ENCODE data around the gene PGAP3.

The PGAP3 gene

DNA sequence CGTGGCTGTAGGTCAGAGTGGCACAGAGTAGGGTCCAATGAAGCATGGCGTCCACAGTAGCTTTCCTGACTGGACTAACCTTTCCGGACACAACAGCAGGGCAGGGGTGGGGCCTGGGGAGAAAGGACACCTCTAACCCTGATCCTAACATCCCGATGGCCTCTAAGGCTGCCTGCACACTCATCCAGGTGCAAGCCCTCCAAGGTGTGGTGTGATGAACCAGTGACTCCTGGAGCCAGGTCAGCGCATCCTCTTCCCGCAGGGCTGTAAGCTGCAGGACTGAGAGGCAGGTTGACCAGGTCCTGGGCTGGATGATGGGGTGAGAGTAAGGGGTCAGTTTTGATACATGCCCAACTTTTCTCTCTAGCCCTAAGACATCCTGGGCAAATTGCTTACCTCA is 8.9 kb upstream of the PGAP3 start:
- no peak for DNase-seq

DNA sequence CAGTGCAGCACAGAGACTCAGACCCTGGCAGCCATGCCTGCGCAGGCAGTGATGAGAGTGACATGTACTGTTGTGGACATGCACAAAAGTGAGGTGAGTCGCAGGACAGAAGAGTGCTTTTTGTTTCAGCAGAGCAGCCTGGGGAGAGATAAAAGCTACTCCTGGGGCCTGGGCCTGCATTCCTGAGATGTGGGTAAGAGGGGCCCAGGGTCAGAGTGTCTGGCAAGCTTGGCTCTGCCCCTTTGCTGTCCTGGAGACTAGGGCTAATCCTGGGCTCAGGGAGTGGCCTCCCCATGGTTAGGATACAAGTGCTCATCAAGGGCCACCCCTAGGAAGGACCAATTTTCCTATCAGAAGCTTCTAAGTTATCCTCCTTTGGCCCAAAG is 7.2 kb upstream of the PGAP3 start:
- no peak for DNase-seq

DNA sequence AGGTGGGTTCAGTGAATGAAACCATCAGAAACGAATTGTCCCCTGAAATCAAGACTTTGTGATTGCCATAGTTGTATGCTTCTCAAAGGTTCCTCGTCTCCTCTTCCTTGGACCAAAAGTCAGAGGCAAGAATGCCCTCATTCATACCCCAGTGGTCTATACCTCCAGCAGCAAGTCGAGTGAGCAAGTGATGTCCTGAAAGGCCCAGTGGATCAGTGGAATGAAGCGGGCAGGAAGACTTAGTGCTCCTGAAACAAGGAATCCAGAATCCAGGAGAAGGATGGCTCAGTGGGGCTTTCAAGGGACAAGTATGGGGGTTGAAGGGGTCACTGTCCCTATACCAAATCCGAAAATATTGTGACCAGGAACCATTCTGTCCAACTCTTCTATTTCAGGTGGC is 6.7 kb upstream of the PGAP3 start:
- DNase-seq: no peak

DNA sequence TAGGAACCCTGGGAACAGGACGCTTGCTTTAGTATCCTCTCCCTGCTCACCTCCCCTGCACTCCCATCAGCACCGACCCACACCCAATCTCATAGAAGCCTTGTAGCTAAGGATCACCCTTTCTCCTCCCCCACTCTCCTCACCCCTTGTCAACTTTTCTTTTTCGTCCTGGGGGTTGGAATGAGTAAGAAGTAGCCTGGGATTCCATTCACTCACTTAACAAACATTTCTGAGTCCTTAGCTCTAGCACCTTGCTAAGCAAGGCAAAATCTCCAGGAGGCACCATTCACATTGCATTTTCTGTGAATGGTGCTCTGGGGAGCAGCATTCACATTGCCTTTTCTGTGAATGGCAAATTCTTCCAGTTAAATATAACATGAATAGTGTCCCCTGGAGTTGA is 1.1 kb upstream of the PGAP3 start:
- DNase-seq: no peak

DNA sequence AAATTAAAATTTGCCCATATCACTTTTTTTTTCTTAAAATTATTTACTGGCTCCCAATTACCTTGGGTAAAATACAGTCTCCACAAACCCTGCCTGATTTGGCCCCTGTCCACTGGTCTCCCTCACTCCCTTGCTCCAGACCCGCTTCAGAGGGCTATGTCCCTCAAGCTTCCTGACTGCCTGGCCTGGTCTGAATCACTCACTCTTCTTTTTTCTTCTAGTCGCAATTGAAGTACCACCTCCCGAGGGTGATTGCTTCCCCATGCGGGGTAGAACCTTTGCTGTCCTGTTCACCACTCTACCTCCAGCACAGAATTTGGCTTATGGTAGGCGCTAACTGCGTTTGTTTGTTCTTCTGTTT is 598 bp upstream of the PGAP3 start:
- no peak for DNase-seq

DNA sequence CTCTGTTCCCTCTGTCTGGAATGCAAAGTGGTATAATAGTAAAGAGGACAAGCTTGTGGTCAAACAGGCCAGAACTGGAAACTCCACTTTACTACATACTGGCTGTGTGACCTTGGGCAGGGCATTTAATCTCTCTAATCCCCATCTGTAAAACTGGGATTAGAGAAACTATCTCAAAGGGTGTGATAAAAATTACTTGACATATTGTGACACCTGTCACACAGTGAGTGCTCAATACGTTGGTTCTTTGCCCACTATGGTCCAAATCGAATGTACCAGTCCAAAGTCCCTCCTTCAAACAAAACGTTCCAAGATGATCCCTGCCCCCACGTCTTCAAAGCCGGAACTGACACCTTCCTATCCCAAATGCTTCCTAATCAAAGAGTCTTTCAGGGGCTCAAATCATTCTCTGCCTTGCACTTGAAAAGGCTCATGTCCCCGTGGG is 734 bp downstream of the PGAP3 start:
- no peak for DNase-seq

DNA sequence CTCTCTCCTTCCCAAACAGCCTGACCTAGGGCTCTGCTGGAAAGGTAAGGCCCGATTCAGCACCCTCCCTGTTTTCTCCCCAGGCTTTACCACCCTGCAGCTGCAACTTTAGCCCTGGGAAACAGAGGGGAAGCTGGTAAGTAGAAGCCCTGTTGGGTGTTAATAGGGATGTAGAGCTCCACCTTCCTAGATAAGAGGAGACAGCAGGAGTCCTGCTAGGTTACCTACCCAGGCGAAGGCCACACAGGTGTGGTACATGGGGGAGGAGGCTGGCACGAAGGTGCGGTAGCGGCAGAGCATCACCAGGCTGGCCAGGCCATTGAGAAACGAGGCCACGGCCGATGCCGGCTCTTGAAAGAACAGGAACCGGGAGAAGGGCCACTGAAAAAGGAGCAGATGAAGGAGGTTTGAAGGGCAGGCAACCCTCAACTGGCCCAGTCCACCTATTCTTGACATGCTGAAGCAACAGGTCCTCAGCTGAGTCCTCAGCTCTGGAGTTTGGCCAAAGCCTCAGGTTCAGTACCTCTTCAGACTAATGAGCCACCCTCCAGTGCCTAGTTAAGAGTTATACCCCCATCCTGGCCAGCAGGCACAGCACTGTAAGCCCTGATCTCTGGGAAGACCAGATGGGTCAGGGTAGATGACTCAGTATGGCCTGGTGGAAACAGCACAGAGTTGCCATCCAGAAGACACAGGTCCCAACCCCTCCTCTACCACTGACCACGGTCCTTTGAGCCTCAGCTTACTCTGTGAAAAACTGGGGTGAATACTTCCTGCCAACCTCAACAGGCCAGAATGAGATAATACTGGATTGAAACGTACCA is 3.3 kb downstream of the PGAP3 start:
- no peak for DNase-seq

DNA sequence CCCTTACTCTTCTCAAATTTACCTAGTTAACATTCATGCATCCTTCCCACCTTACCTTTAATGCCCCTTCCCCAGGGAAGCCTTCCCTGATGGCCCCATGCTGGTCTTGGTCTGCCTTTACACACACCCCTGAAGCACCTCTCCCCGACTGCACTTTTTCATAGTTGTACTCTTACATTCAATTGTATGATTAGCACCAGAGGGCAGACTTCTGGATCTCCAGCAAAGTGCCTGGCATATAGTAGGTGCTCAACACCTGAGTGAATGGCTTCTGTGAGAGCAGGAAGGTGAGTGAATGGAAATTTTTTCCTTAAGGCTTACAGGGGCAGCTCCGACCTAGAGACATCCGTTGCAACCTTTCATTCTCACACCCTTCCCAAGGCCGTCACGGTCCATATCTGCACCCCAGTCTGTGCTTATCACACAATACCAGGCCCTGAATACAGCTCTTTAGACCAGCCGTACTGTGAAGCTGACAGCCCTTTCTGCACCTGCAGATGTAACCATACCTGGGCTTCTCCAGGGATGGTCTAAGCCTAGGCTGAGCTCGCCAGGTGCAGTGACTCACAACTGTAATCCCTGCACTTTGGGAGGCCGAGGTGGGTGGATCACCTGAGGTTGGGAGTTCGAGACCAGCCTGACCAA is 4.4 kb downstream of the PGAP3 start:
- DNase-seq: no peak

DNA sequence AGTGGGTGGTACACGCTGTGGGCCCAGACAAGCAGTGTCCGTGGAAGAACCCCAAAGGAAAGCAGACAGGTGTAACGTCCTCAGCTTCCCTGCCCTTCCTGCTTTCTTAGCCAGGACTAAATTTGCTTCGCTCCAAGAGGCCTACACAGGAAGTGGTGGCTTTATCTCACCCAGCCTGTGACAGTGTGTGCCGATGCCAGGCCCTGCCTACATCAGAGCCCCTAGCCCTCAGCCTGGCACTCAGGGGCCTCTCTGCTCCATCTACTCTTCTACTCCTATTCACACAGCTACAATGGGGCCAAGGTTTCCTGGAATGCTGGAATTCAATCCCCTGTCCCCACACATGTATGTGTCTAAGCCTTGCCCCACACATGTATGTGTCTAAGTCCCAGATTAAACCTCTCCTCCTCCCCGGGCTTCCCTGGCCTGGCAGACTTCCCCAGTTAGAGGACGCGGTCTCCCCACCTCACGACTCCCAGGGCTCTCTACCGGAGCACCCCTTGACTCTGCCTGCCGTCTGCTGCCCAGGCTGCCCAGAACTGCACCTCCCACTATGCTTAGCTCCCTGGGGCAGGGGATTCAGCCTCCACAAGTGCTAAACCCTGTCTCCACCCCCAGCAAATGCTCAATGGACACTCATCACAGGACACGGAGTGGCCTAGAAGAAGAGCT is 8.2 kb downstream of the PGAP3 start:
- DNase-seq: no peak

DNA sequence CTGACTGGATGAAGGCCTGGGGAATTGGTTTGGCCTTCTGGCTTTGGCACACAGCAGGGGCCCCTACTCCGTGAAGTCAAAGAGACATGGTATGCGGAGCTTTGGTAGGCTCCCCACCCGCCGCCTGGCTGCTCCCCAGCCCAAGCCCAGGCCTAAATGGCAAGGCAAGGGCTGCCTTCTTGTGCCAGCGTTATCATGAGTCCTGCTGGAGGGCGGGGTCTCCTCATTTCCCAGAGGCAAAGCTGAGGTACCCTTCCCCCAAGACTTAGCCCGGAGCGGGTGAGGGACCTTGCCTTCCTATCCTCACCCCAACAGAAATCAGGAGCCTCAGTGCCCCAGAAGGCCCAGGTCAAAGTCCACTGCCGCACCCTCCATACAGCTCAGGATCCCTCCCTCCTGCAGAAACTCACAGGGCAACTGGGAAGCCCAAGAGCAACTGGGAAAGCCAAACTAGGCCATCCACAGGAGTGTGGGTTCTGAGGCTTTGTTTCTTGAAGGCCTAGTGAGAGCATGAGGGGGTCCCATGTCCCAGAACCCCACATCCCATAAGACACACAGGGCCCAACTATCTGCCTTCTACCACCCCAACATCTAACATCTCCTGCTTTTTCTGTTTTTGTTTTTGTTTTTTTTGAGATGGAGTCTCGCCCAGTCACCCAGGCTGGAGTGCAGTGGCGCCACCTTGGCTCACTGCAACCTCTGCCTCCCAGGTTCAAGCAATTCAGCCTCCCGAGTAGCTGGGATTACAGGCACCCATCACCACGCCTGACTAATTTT is 9.3 kb downstream of the PGAP3 start:
- DNase-seq: no peak

DNA sequence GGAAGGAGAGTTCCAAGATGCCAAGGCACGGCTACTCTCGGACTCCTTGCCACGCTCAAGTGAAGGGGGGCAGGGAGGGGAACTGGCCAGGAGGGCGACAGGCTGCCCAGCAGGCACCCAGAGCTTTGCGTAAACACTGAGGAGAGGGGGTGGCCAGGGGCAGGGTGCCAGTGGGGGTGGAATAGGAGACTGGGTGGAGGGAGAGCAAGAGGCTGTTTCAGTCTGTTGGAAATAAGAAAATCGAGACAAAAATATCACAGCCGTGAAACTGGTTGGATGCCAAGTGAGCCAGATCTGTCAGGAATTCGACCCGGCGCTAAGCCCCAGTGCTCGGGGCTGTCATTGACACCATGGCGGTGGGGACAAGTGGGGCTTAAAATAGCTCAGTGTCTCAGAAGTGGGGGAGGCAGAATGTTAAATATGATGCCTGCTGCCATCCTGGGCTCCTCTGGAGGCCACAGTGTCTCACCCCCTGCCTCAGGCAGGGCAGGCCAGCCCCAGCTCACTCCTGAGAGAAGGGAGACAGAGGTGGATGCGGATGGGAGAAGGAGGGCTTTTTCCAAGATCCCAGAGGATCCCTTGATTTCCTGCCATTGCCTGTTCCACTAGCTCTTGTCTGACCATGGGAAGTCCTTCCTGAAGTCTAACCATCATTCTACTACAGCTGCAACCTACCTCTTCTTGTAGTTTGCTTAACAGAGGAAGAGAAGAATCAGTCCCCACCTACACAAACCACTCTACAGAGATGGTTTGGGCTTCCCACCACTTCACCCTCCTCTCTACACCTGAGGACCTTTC is 10.1 kb downstream of the PGAP3 start:
- no peak for DNase-seq

DNA sequence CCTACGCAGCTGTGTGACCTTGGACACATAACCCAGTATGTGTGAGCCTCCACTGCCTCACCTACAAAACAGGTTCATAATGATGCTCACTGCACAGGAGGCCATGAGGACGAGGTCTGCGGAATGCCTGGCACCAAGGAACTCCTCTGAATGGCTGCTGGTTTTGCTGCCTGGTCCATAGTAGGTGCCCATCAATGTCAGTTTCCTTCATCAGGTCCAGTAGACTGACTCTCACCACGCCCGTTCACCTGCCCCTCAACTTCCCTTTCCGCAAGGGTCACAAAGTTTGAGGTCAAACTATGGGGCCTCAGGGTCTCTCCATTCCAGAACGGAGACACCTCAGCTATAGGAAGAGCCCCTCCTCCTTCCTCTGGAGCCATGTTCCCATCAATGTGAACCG is 10.8 kb downstream of the PGAP3 start:
- no peak for DNase-seq

DNA sequence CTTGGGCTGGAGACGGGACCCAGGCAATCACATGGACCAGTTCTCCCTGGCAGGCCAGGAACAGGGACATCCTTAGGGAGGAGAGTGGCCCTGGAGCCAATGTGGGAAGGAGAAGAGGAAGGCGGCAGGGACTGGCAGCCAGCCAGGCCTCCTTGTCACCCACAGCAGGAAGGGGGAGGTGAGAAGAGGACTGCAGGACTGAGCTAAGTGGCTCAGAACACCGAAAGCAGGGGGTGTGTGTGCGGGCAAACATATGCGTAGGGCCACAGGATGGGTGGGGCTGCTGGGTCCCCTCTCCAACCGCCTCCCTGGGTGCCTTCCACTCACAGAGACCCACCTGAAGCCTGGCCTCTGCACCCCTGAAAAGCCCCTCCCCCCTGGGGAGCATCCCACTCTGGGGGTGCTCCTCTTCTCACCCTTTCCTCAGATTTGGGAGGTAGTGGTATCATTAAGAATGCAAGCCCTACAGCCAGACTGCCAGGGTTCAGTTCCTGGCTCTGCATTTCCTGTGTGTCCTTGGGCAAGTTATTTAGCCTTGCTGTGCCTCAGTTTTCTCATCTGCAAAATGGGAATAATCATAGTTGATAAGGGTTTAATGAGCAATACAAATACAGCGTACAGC is 11.5 kb downstream of the PGAP3 start:
- DNase-seq: no peak

DNA sequence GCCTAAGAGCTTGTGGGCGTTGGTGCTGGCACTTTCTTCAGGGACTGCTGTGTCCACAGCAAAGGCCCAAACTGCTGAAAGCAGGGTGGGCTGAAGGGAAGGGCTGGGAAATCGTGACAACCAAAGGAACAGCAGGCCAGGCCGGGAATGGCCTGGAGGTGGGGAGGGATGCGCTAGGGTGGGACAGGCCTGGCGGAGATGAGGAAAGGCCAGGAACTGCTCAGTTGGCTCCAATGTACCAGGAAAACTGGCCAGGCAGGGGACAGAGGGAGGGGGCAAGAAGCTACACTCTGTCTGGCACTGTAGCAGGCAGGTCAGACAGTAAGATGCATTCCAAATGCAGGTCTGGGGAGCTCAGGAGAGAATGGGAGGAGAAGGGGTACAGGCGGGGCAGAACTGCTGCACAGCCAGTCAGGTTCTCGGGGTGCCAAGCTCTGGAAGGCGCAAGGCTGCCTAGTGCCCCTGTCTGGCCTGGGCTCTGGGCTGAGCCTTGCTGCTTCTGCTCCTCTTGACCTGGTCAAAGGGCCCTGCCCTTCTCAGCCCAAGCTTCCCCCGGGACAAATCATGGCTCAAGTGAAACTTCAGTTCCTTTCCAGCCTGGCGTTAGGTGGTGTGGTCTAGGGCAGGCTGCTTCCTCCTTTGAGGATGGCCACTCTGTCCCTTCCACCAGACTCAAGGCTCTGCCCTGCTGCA is 12.3 kb downstream of the PGAP3 start:
- DNase-seq: no peak

DNA sequence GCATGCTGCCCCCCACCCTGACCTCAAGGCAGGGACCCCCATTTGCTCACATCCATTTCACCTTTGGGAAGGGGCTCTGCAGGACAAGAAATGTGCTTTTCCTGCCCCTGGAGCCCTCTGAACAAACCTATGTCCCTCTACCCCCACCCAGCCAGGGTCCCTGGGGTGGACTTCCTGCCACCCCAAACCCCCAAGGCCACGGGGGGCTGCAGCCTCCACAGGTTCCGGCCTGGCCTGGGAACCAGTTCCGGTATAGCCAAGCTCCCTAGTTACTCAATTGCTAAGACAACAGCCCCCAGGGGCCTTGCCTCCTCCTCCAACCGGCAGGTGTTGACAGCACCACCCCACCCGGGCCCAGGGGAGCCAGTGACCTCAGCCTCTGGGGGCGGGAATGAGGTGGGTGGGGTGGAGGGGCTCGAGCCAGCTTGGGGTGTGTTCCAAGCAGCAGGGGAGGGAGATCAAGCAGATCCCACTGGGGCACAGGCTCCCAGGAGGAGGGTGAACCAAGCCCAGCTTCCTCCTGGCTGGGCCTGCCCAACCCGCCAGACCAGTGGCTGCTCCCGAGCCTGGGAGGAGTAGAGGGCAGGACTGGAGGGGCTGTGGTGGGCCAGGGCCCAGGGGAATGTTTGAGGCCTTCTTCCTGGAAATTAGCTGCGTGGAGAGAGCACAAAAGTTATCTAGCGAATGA is 13.0 kb downstream of the PGAP3 start:
- no peak for DNase-seq

DNA sequence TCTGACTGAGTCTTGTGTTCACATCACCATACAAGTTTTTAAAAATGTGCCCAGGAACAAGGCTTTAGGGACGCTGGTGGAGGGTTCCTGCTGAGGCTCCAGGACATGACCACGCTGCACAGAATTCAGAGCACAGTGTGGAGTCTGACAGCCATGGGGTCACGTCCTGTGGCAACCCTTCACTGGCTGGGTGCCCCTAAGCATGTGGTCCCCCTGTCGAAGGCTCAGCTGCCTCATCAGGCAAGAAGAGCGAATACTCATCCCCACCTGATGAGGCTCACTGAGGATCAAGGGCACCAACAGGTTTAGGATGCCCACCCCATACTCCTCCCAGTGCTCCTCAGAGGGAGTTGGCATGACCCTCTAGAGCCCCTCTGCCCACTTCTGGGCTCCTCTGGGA is 13.7 kb downstream of the PGAP3 start:
- DNase-seq: no peak

DNA sequence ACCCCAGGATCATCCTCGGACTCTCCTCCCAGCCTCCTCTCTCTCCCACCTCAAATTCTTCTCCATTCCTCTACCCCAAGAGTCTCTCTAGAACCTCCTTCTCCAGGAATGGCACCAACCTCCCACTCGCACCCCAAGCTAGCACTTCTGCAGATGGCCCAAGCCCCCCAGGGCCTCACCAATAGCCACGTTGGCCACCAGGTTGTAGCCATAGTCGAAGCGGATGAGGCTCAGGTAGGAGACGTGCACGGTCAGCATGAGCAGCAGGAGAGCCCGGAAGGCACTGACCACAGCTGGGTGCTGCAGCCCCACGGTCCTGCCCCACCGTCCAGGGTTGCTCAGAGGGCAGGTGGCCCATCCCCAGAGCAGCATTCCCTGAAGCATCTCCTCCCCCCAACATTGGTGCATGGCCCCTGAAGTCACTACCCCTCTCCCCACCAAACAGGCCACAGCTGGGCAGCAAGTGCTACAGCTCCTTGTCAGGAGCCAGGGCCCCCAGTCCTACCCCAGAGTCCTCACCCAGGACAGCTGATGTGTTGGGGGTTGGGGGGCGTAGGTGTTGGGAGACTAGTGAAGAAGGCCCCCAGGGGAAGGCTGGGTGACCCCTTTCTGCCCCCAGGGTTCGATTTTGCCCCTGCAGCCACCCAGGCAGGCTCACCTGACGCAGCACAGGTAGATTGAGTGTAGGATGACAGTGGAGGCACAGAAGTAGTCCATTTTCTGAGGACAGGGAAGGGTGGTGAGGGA is 14.3 kb downstream of the PGAP3 start:
- no peak for DNase-seq

DNA sequence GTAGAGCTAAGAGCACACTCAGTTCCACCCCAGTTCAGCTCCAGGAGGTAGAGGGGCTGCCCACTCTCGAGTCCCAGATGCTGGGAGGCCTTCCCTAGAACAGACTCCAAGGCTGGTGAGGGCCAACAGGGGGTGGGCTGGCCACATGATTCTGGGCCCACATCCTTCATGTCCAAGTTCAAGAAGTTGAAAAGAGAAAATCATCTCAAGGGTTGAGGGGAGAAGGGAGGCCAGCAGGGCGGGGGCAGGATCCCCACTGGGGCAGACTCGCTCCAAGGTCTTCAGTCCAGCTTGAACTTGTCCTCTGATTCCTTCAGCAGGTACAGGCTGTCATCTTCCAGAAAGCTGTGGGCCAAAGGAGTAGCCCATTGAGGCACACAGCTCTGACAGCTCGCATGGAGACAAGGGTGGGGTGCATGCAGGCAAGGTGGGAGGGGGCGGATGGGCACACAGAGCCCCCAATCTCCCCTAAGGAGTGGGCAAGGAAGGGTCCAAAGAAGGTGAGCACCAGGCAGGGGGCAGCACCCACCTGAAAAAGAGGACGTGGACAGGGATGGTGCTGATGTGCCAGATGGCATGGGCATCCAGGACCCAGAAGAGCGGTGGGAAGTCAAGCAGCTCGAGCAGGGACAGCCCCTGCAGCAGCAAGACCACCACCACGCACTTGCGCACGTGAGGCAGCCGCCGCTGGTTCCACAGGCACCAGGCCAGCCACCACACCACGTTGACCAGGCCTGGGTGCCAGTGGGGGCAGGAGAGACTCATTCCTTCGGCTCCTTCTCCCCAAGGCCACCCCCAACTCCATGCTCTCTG is 15.1 kb downstream of the PGAP3 start:
- DNase-seq: no peak
